HepG2 (cell line): Measurements from ENCODE around the gene WDR76. TPM values are rescaled to one million over a fixed set of nuclear protein-coding genes. Genes with fewer than 3 reads are reported as not detected.

Experiments
- BATF2 ChIP-seq: sonication (generic); formaldehyde crosslinking; IDR thresholded peaks from 2 replicates; pipeline ENCODE4 v1.8.0; 2022; ENCODE audit warnings: mild to moderate bottlenecking, missing genetic modification reagents, moderate library complexity
- CENPT ChIP-seq: sonication (generic); formaldehyde crosslinking; IDR thresholded peaks from 2 replicates; pipeline ENCODE4 v1.8.0; 2022; ENCODE audit warnings: low read depth, mild to moderate bottlenecking, moderate library complexity, missing genetic modification reagents
- GTF3A ChIP-seq: sonication (generic); formaldehyde crosslinking; conservative IDR thresholded peaks from 2 replicates; pipeline ENCODE4 v1.4.0; 2020; ENCODE audit warnings: mild to moderate bottlenecking, missing genetic modification reagents
- KDM5B ChIP-seq: sonication (generic); formaldehyde crosslinking; IDR thresholded peaks from 2 replicates; pipeline ENCODE4 v1.4.0; 2020; ENCODE audit warnings: missing genetic modification reagents, mild to moderate bottlenecking, borderline replicate concordance
- MTA1 ChIP-seq: sonication (generic); formaldehyde crosslinking; IDR thresholded peaks from 2 replicates; pipeline ENCODE4 v1.4.0; 2020; ENCODE audit warnings: missing genetic modification reagents, mild to moderate bottlenecking, borderline replicate concordance
- NCOA5 ChIP-seq: sonication (generic); formaldehyde crosslinking; IDR thresholded peaks from 2 replicates; pipeline ENCODE4 v1.4.0; 2020; ENCODE audit warnings: missing genetic modification reagents
- NR2F1 ChIP-seq, 2 experiments: fragments of 450-650 bp in 1 of 2; formaldehyde crosslinking in 1 of 2; IDR thresholded peaks; 2 replicates each; pipeline versions ENCODE4 v1.5.0 to v1.6.1; 2016 to 2020; ENCODE audit warnings: mild to moderate bottlenecking in 1 of 2, missing compliant biosample characterization in 1 of 2, missing genetic modification reagents in 1 of 2, moderate library complexity in 1 of 2
- SPEN ChIP-seq: sonication (generic); formaldehyde crosslinking; IDR thresholded peaks from 2 replicates; pipeline ENCODE4 v1.5.1; 2020; ENCODE audit warnings: low read depth, mild to moderate bottlenecking, missing genetic modification reagents
- ZBTB7A ChIP-seq: sonication (generic); formaldehyde crosslinking; IDR thresholded peaks from 2 replicates; pipeline ENCODE4 v1.8.0; 2022; ENCODE audit warnings: mild to moderate bottlenecking, missing genetic modification reagents
- ZNF20 ChIP-seq: sonication (generic); formaldehyde crosslinking; IDR thresholded peaks from 2 replicates; pipeline ENCODE4 v1.4.0; 2020; ENCODE audit warnings: mild to moderate bottlenecking, moderate library complexity, missing genetic modification reagents
- ZNF253 ChIP-seq: sonication (generic); formaldehyde crosslinking; IDR thresholded peaks from 2 replicates; pipeline ENCODE4 v1.8.0; 2022; ENCODE audit warnings: mild to moderate bottlenecking, missing genetic modification reagents, borderline replicate concordance
- ZNF576 ChIP-seq: sonication (generic); formaldehyde crosslinking; IDR thresholded peaks from 2 replicates; pipeline ENCODE4 v1.4.0; 2020; ENCODE audit warnings: mild to moderate bottlenecking, missing genetic modification reagents
- ZNF841 ChIP-seq: sonication (generic); formaldehyde crosslinking; IDR thresholded peaks from 2 replicates; pipeline ENCODE4 v1.8.1; 2023; ENCODE audit warnings: missing genetic modification reagents, borderline replicate concordance
- polyA plus RNA-seq, 8 experiments: library from polyadenylated mRNA; depleted of rRNA in 3 of 8; stranded (reverse) in 7 of 8; unstranded in 1 of 8; fragments of >200 nt; fragmentation: Illumina TruSeq in 4 of 8; extraction: Trizol in 4 of 8; gene quantifications; 2 replicates each; pipeline versions ENCODE4 v1.2.1 to v1.2.3, GENCODE V29; 2011 to 2016; ENCODE audit warnings: low read depth in 4 of 8, missing spikeins in 1 of 8, mixed read lengths in 1 of 8; ENCODE audit not compliant: insufficient read depth in 1 of 8
- total RNA-seq, 5 experiments: library from RNA; depleted of rRNA; stranded (reverse); fragments of >200 nt; fragmentation: Illumina TruSeq; extraction: Trizol; gene quantifications; 2 replicates each; pipeline ENCODE4 v1.2.3, GENCODE V29; 2016; ENCODE audit warnings: low read depth in 1 of 5
- TF ChIP-seq, protein P1 (sequence below): IDR thresholded peaks from 2 replicates; pipeline ENCODE4 v1.6.1; 2016; ENCODE audit warnings: low read depth
- TF ChIP-seq, protein P2 (sequence below): sonication (generic); formaldehyde crosslinking; IDR thresholded peaks from 2 replicates; pipeline ENCODE4 v1.4.0; 2020; ENCODE audit warnings: missing genetic modification reagents
- TF ChIP-seq, protein P3 (sequence below): sonication (generic); formaldehyde crosslinking; IDR thresholded peaks from 2 replicates; pipeline ENCODE4 v1.4.0; 2020; ENCODE audit warnings: missing genetic modification reagents, borderline replicate concordance
- TF ChIP-seq, protein P4 (sequence below): sonication (generic); formaldehyde crosslinking; IDR thresholded peaks from 2 replicates; pipeline ENCODE4 v1.4.0; 2020; ENCODE audit warnings: missing genetic modification reagents

WDR76 gene
- total and polyA plus RNA-seq, 2 of the 13 experiments (the other 11 are each of a cell fraction or from before 2014, with no cell fraction given) = 1.1 to 9.7 TPM

DNA sequence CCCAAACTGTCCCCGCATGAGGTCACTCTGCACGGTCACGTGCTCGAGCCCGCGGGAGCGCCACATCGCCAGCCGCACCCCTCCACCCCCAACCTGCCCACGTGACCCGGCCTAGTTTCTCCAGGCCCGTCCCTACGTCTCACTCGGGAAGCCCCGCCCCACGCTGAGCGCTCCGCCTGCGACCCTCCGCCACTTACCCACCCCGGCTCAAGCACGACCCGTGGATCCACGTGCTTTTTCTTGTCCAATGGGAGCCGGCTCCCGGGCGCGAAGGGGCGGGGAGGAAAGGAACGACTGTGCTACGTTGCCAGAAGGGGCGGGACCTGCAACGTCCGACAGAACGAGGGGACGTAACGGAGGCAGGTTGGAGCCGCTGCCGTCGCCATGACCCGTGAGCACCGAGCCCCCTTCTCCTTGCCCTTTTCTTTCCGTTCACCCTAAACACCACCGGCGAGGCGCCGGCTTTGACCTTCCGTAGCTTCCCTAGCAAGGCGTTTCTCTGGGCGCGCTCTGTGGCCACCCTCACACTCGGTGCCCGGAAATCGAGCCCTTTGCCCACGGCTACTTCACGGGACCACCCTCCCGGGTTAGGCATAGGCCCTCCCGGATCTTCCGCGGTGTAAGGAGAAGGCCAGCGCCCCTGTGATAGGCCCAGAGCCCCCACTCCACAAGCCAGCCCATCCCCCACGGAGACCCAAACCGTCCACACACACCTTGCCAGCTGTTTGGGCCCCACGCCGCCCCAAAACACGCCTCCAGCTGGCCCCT is 34.6 kb upstream of the WDR76 start, which contains the start of gene SERF2 (continued):
- TF ChIP-seq, protein P1, sequence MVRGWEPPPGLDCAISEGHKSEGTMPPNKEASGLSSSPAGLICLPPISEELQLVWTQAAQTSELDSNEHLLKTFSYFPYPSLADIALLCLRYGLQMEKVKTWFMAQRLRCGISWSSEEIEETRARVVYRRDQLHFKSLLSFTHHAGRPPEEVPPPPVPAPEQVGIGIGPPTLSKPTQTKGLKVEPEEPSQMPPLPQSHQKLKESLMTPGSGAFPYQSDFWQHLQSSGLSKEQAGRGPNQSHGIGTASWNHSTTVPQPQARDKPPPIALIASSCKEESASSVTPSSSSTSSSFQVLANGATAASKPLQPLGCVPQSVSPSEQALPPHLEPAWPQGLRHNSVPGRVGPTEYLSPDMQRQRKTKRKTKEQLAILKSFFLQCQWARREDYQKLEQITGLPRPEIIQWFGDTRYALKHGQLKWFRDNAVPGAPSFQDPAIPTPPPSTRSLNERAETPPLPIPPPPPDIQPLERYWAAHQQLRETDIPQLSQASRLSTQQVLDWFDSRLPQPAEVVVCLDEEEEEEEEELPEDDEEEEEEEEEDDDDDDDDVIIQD (CRISPR knock-in tag) = peak; percentile 74
- TF ChIP-seq MTA1 (CRISPR knock-in tag) = no peak
- no peak for TF ChIP-seq ZNF576
- TF ChIP-seq ZNF253 = no peak; the same call in 1 of the 2 replicates
- TF ChIP-seq BATF2 = no peak
- no peak for TF ChIP-seq NCOA5
- no peak for TF ChIP-seq ZBTB7A (CRISPR knock-in tag)
- no peak for TF ChIP-seq NR2F1 (CRISPR knock-in tag; IDR thresholded peaks at IDR 0.05)
- TF ChIP-seq CENPT (CRISPR knock-in tag) = peak; percentile 44; the same call in 1 of the 2 replicates
- no peak for TF ChIP-seq GTF3A (CRISPR knock-in tag)
- TF ChIP-seq ZNF841 (CRISPR knock-in tag) = no peak
- TF ChIP-seq KDM5B (CRISPR knock-in tag) = no peak
- TF ChIP-seq SPEN = peak; percentile 1; the same call in 1 of the 2 replicates
- TF ChIP-seq ZNF20 (CRISPR knock-in tag) = peak; percentile 66; the same call in 1 of the 2 replicates
- TF ChIP-seq, protein P2, sequence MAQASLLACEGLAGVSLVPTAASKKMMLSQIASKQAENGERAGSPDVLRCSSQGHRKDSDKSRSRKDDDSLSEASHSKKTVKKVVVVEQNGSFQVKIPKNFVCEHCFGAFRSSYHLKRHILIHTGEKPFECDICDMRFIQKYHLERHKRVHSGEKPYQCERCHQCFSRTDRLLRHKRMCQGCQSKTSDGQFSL (CRISPR knock-in tag) = peak; percentile 85
- TF ChIP-seq, protein P3, sequence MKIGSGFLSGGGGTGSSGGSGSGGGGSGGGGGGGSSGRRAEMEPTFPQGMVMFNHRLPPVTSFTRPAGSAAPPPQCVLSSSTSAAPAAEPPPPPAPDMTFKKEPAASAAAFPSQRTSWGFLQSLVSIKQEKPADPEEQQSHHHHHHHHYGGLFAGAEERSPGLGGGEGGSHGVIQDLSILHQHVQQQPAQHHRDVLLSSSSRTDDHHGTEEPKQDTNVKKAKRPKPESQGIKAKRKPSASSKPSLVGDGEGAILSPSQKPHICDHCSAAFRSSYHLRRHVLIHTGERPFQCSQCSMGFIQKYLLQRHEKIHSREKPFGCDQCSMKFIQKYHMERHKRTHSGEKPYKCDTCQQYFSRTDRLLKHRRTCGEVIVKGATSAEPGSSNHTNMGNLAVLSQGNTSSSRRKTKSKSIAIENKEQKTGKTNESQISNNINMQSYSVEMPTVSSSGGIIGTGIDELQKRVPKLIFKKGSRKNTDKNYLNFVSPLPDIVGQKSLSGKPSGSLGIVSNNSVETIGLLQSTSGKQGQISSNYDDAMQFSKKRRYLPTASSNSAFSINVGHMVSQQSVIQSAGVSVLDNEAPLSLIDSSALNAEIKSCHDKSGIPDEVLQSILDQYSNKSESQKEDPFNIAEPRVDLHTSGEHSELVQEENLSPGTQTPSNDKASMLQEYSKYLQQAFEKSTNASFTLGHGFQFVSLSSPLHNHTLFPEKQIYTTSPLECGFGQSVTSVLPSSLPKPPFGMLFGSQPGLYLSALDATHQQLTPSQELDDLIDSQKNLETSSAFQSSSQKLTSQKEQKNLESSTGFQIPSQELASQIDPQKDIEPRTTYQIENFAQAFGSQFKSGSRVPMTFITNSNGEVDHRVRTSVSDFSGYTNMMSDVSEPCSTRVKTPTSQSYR (CRISPR knock-in tag) = peak; percentile 80
- TF ChIP-seq, protein P4, sequence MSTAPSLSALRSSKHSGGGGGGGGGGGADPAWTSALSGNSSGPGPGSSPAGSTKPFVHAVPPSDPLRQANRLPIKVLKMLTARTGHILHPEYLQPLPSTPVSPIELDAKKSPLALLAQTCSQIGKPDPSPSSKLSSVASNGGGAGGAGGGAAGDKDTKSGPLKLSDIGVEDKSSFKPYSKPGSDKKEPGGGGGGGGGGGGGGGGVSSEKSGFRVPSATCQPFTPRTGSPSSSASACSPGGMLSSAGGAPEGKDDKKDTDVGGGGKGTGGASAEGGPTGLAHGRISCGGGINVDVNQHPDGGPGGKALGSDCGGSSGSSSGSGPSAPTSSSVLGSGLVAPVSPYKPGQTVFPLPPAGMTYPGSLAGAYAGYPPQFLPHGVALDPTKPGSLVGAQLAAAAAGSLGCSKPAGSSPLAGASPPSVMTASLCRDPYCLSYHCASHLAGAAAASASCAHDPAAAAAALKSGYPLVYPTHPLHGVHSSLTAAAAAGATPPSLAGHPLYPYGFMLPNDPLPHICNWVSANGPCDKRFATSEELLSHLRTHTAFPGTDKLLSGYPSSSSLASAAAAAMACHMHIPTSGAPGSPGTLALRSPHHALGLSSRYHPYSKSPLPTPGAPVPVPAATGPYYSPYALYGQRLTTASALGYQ = peak; percentile 38; the same call in 1 of the 2 replicates
